Measurements from ENCODE around the gene RNF135.

DNA sequence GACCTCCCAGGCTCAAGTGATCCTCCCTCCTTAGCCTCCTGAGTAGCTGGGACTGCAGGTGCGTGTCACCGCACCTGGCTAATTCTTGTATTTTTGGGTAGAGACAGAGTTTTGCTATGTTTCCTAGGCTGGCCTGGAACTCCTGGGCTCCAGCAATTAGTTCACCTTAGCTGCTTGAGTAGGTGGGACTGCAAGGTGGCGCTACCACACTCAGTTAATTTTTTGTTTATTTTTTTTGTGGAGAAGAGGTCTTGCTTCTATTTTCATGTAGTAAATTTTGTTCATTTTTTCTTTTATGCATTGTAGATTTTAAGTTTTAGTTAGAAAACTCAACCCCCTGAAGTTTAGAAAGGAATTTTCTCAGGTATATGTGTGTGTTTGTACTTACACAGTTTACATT is 21.7 kb downstream of the RNF135 start:
- TF ChIP-seq CTCF (IDR thresholded peaks at IDR 0.05 in 2 of 3, conservative IDR thresholded peaks at IDR 0.05 in 1 of 3; ENCODE audit: borderline replicate concordance in 1 of 3, insufficient read depth in 1 of 3, low read depth in 2 of 3, low read length in 2 of 3) = peak in 1 of 3 experiments; percentile 34; a peak in 2 of 6 replicates
- TF ChIP-seq RAD21 (IDR thresholded peaks at IDR 0.05; ENCODE audit: low read depth) = peak; percentile 11; the same call in 1 of the 2 replicates
- TF ChIP-seq CEBPB (IDR thresholded peaks at IDR 0.05; ENCODE audit: low read depth) = no peak
- TF ChIP-seq ZNF274 (IDR thresholded peaks at IDR 0.05; ENCODE audit: low read depth, low read length) = no peak
- no peak for TF ChIP-seq TCF7L2 (IDR thresholded peaks at IDR 0.05; ENCODE audit: borderline replicate concordance, extremely low read depth, insufficient read depth, insufficient read length)
- no peak for TF ChIP-seq CBX3 (IDR thresholded peaks at IDR 0.05; ENCODE audit: low read depth)
- no peak for TF ChIP-seq SIN3A (IDR thresholded peaks at IDR 0.05; ENCODE audit: low read depth)
- TF ChIP-seq POLR2A (IDR thresholded peaks at IDR 0.05; ENCODE audit: borderline replicate concordance, extremely low read depth, insufficient read depth, insufficient read length) = no peak
- no peak for TF ChIP-seq EZH2phosphoT487 (IDR thresholded peaks at IDR 0.05; ENCODE audit: borderline replicate concordance)
- no peak for TF ChIP-seq SP1 (IDR thresholded peaks at IDR 0.05; ENCODE audit: low read depth)
- no peak for TF ChIP-seq REST (IDR thresholded peaks at IDR 0.05; ENCODE audit: low read depth)
- TF ChIP-seq SRF (IDR thresholded peaks at IDR 0.05; ENCODE audit: low read depth) = no peak

Measured in HCT116 (cell line).